ENCODE measurements around the gene PSMA8.

GRCh38 chr18:26097563-26097962, 36.1 kb upstream of the PSMA8 start:
- no peak for TF ChIP-seq CTCF (conservative IDR thresholded peaks at IDR 0.05; ENCODE audit: low read depth, low read length)
- no peak for TF ChIP-seq EZH2 (IDR thresholded peaks at IDR 0.05; ENCODE audit: borderline replicate concordance, low read depth, low read length, poor library complexity, severe bottlenecking)

All from A673 (cell line).